GM19025 (cell line): Measurements from ENCODE around the gene RNF180.
"Not testable (repeated sequence)": the region's sequence is repeated elsewhere in the genome, so short reads cannot be mapped to it uniquely, and the experiment has no call there.

Source experiments
- ATAC-seq: cut with Tn5 transposase; IDR thresholded peaks from one replicate; pipeline ENCODE4 v1.9.1; 2021; ENCODE audit warnings: mild to moderate bottlenecking, low read depth, moderate library complexity; ENCODE audit not compliant: unreplicated experiment

The RNF180 gene

GRCh38 chr5:64180661-64181343 is 15.2 kb downstream of the RNF180 start:
- no peak for ATAC-seq

GRCh38 chr5:64181440-64181839 is 15.8 kb downstream of the RNF180 start:
- ATAC-seq: no peak

GRCh38 chr5:64183956-64184355 is 18.3 kb downstream of the RNF180 start:
- ATAC-seq: no peak

GRCh38 chr5:64184832-64185231 is 19.2 kb downstream of the RNF180 start:
- ATAC-seq: no peak

GRCh38 chr5:64188776-64189175 is 23.1 kb downstream of the RNF180 start:
- ATAC-seq: no peak

GRCh38 chr5:64190562-64191306 is 25.1 kb downstream of the RNF180 start:
- ATAC-seq: no peak

- no peak for ATAC-seq
These were observed 30.3 kb downstream of the RNF180 start for GRCh38 chr5:64195981-64196380.

- ATAC-seq: no peak
These were observed 33.8 kb downstream of the RNF180 start for GRCh38 chr5:64199425-64199824.

- no peak for ATAC-seq
These were observed 36.4 kb downstream of the RNF180 start for GRCh38 chr5:64201996-64202395.

GRCh38 chr5:64206653-64207052 is 41.0 kb downstream of the RNF180 start:
- ATAC-seq: no peak

GRCh38 chr5:64207978-64208377 is 42.3 kb downstream of the RNF180 start:
- no peak for ATAC-seq

- no peak for ATAC-seq
These were observed 43.7 kb downstream of the RNF180 start for GRCh38 chr5:64209353-64209752.

GRCh38 chr5:64210866-64211265 is 45.2 kb downstream of the RNF180 start:
- no peak for ATAC-seq

GRCh38 chr5:64213011-64213410 is 47.4 kb downstream of the RNF180 start:
- no peak for ATAC-seq

- no peak for ATAC-seq
These were observed 47.9 kb downstream of the RNF180 start for GRCh38 chr5:64213531-64213930.

- no peak for ATAC-seq
These were observed 48.5 kb downstream of the RNF180 start for GRCh38 chr5:64214132-64214531.

- no peak for ATAC-seq
These were observed 56.3 kb downstream of the RNF180 start for GRCh38 chr5:64221911-64222310.

GRCh38 chr5:64225286-64225981 is 59.8 kb downstream of the RNF180 start:
- not testable (repeated sequence) for ATAC-seq

GRCh38 chr5:64227131-64227537 is 61.5 kb downstream of the RNF180 start:
- not testable (repeated sequence) for ATAC-seq

GRCh38 chr5:64229163-64229774 is 63.6 kb downstream of the RNF180 start:
- peak; percentile 66 for ATAC-seq

GRCh38 chr5:64260756-64261155 is 95.1 kb downstream of the RNF180 start:
- no peak for ATAC-seq
